Body of pancreas (tissue), 4 donors: ENCODE data around the gene S100Z. TPM values are rescaled to one million over a fixed set of nuclear protein-coding genes. Genes with fewer than 3 reads are reported as not detected.
"Not testable (repeated sequence)": the region's sequence is repeated elsewhere in the genome, so short reads cannot be mapped to it uniquely, and the experiment has no call there.

ENCODE experiments used
- ATAC-seq: fragments of 150-250 bp; one replicate; pipeline ENCODE4 v1.9.1; 2016
- DNase-seq, 4 donors: peaks; one replicate each; pipeline ENCODE4 v3.0.0-alpha.2; 2019
- H3K27ac ChIP-seq, 4 donors: fragments of 200-600 bp; sonication (generic); 1 replicate in 3 of 4; 2 replicates in 1 of 4; pipeline versions ENCODE4 v1.5.1 to v1.6.1; 2016 to 2019; ENCODE audit warnings: mild to moderate bottlenecking in 1 of 4, mixed read lengths in 1 of 4, moderate library complexity in 1 of 4
- H3K27me3 ChIP-seq, 2 donors: fragments of 200-600 bp; sonication (generic); one replicate each; pipeline ENCODE4 v1.6.0; 2016; ENCODE audit warnings: mild to moderate bottlenecking in 1 of 2
- H3K36me3 ChIP-seq, 2 donors: fragments of 200-600 bp; sonication (generic); replicated peaks in 1 of 2; 2 replicates each; pipeline ENCODE4 v1.5.1; 2016; ENCODE audit warnings: low read depth in 2 of 2; ENCODE audit not compliant: insufficient read depth in 1 of 2
- H3K4me1 ChIP-seq: fragments of 200-600 bp; sonication (generic); one replicate; pipeline ENCODE4 v1.6.0; 2016
- H3K4me3 ChIP-seq, 2 donors: fragments of 200-600 bp; sonication (generic); 1 replicate in 1 of 2; 2 replicates in 1 of 2; pipeline ENCODE4 v1.5.1; 2016 to 2019
- H3K9me3 ChIP-seq, 3 donors: fragments of 200-600 bp; sonication (generic); 1 replicate in 2 of 3; 2 replicates in 1 of 3; pipeline ENCODE4 v1.5.1; 2016
- POLR2A ChIP-seq, 3 donors: fragments of 450-650 bp; IDR thresholded peaks; one replicate each; pipeline ENCODE4 v1.6.1; 2016; ENCODE audit warnings: antibody characterized with exemption in 3 of 3, mild to moderate bottlenecking in 2 of 3
- WGBS, 2 donors: methylation state at CpG; one replicate each; pipeline ENCODE4 v1.1.5; 2017; 5-methylcytosine and 5-hydroxymethylcytosine counted together
- intact Hi-C: fragments of 100-400 bp; cut with DNase I; formaldehyde crosslinking; loops from one replicate; pipeline ENCODE4 v1.15.1; 2023
- total RNA-seq, 2 donors: library from RNA; depleted of rRNA; stranded (reverse); fragments of >200 nt; gene quantifications; one replicate each; pipeline ENCODE4 v1.1.0, GENCODE V29; 2016
- TF ChIP-seq, protein P1 (sequence below), 7 experiments: fragments of 450-650 bp in 4 of 7; fragments of 200-600 bp in 3 of 7; sonication (generic) in 3 of 7; IDR thresholded peaks; one replicate each; pipeline ENCODE4 v1.5.1; 2016 to 2019; ENCODE audit warnings: antibody characterized with exemption in 7 of 7

Gene S100Z
- total RNA-seq, 2 donors from 2014 or later = not detected

- Histone ChIP-seq H3K9me3 (no peaks in the 10 kb centered on the region), H3K4me1 (no peaks in the 10 kb centered on the region), H3K27me3 (no peaks in the 10 kb centered on the region), H3K36me3 (no peaks in the 10 kb centered on the region), H3K27ac (no peak overlapping the region), H3K4me3 (no peak overlapping the region)
- TF ChIP-seq, protein P1, sequence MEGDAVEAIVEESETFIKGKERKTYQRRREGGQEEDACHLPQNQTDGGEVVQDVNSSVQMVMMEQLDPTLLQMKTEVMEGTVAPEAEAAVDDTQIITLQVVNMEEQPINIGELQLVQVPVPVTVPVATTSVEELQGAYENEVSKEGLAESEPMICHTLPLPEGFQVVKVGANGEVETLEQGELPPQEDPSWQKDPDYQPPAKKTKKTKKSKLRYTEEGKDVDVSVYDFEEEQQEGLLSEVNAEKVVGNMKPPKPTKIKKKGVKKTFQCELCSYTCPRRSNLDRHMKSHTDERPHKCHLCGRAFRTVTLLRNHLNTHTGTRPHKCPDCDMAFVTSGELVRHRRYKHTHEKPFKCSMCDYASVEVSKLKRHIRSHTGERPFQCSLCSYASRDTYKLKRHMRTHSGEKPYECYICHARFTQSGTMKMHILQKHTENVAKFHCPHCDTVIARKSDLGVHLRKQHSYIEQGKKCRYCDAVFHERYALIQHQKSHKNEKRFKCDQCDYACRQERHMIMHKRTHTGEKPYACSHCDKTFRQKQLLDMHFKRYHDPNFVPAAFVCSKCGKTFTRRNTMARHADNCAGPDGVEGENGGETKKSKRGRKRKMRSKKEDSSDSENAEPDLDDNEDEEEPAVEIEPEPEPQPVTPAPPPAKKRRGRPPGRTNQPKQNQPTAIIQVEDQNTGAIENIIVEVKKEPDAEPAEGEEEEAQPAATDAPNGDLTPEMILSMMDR (IDR thresholded peaks at IDR 0.05) = no peak
- no peak for TF ChIP-seq POLR2A (IDR thresholded peaks at IDR 0.05)
- intact Hi-C loops = no loop called here
- DNase-seq (no peak), ATAC-seq (no peak)
- WGBS, 2 donors = 92 to 96% methylated on average over 6 of the region's 6 CpGs
These were observed 39.6 kb upstream of the S100Z start for GRCh38 chr5:76810236-76810635.

- intact Hi-C loops = no loop called here
- no peaks in the 10 kb centered on the region for H3K9me3 ChIP-seq
- TF ChIP-seq, protein P1 (IDR thresholded peaks at IDR 0.05) = no peak
- no peak for TF ChIP-seq POLR2A (IDR thresholded peaks at IDR 0.05)
- no peak overlapping the region for H3K4me3 ChIP-seq
- no peak overlapping the region for H3K27ac ChIP-seq
- no peaks in the 10 kb centered on the region for H3K27me3 ChIP-seq
- no peaks in the 10 kb centered on the region for H3K4me1 ChIP-seq
- DNase-seq (no peak), ATAC-seq (no peak)
- no peaks in the 10 kb centered on the region for H3K36me3 ChIP-seq
- WGBS, 2 donors = 83 to 90% methylated on average over 5 of the region's 5 CpGs
These were observed 38.6 kb upstream of the S100Z start for GRCh38 chr5:76811214-76811613.

GRCh38 chr5:76812209-76812608 is 37.6 kb upstream of the S100Z start:
- WGBS, 2 donors = 94% methylated on average over 19 of the region's 32 CpGs; no CpG with 5 or more reads in 1 of the 2 donors
- H3K9me3 ChIP-seq, H3K4me3 ChIP-seq, ATAC-seq, H3K27ac ChIP-seq, DNase-seq, H3K4me1 ChIP-seq, H3K36me3 ChIP-seq, intact Hi-C loops, H3K27me3 ChIP-seq: not testable (repeated sequence)

DNA sequence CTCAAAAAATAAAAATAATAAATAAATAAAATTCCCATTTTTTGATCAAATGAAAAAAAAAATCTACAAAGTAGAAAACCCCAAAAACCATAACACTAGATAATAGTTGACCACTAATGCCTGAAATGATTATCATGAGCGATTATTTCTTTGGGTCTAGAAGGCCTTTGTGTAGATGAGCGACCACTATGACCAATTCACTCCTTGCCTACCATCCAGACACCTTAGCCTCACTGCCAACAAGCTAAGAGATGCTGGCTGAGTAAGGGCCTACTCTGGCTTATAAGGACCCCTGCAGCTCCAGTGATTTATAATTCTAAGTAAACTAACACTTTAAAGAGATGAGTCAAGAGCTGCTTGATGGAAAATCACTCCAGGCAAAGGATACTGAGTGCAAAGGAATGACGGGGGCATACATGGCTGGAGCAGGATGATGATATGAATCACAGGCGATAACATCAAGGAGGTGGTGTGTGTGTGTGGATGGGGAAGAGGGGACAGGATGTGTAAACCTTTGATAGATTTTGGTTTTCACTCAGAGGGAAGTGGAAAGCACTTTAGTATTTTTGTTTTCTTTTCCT is 35.7 kb upstream of the S100Z start:
- Histone ChIP-seq H3K27me3 (no peaks in the 10 kb centered on the region), H3K9me3 (no peaks in the 10 kb centered on the region), H3K36me3 (no peaks in the 10 kb centered on the region), H3K4me1 (peaks cover 3% of the 10 kb centered on the region), H3K27ac (no peak overlapping the region), H3K4me3 (no peak overlapping the region)
- TF ChIP-seq, protein P1 (IDR thresholded peaks at IDR 0.05) = no peak
- TF ChIP-seq POLR2A (IDR thresholded peaks at IDR 0.05) = no peak
- intact Hi-C loops = no loop called here
- DNase-seq (no peak), ATAC-seq (no peak)
- 87 to 93% methylated on average over 4 of the region's 4 CpGs for WGBS, 2 donors

DNA sequence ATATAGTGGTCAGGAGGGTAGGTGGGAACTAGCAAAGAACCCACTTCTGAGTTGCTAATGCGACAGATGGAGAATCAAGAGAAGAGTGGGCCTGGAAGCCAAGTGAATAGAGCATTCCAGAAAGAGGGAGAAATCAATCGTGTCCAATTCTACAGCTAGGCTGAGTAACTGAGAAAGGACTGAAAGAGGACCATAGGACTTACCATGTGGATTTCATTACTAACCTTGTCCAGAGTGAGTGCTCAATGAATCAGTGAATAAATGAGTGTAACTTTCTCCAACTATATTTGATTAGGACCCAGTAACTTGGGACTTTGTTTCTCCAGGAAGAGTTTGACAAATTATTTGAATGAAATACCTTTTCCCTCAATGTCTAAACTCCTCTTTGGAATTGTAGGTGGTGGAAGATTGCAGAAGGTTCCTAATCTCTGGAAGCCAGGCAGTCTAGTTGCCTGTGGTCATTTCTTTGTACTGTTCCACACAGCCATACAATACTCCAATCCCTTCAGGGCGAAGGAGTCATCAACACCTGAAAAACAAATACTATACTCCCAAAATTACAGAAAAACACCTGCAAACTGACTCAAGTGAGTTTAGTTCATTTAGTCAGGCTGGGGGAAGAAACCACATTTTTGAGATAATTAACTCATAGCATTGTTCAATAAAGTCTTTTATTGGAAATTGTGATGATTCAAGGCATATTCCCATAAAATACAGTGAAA is 33.5 kb upstream of the S100Z start:
- H3K4me1 ChIP-seq = peaks cover 9% of the 10 kb centered on the region
- ATAC-seq (no peak), DNase-seq (no peak)
- no peak overlapping the region for H3K4me3 ChIP-seq
- H3K27ac ChIP-seq = no peak overlapping the region
- TF ChIP-seq POLR2A (IDR thresholded peaks at IDR 0.05) = no peak
- TF ChIP-seq, protein P1 (IDR thresholded peaks at IDR 0.05) = no peak
- no peaks in the 10 kb centered on the region for H3K36me3 ChIP-seq
- 80 to 83% methylated on average over 3 of the region's 3 CpGs for WGBS, 2 donors
- intact Hi-C loops = no loop called here
- H3K9me3 ChIP-seq = no peaks in the 10 kb centered on the region
- H3K27me3 ChIP-seq = no peaks in the 10 kb centered on the region
